ENCODE measurements around the gene CEP20. TPM values are rescaled to one million over a fixed set of nuclear protein-coding genes. Genes with fewer than 3 reads are reported as not detected.
A peak's percentile ranks its signal among the peaks of the same experiment; 100 is the strongest.

CEP20 gene
- total and polyA plus RNA-seq, 10 of the 15 experiments (the other 5 are each of a cell fraction or from before 2014, with no cell fraction given) = 33.4 to 57.8 (median 52.6) TPM

DNA sequence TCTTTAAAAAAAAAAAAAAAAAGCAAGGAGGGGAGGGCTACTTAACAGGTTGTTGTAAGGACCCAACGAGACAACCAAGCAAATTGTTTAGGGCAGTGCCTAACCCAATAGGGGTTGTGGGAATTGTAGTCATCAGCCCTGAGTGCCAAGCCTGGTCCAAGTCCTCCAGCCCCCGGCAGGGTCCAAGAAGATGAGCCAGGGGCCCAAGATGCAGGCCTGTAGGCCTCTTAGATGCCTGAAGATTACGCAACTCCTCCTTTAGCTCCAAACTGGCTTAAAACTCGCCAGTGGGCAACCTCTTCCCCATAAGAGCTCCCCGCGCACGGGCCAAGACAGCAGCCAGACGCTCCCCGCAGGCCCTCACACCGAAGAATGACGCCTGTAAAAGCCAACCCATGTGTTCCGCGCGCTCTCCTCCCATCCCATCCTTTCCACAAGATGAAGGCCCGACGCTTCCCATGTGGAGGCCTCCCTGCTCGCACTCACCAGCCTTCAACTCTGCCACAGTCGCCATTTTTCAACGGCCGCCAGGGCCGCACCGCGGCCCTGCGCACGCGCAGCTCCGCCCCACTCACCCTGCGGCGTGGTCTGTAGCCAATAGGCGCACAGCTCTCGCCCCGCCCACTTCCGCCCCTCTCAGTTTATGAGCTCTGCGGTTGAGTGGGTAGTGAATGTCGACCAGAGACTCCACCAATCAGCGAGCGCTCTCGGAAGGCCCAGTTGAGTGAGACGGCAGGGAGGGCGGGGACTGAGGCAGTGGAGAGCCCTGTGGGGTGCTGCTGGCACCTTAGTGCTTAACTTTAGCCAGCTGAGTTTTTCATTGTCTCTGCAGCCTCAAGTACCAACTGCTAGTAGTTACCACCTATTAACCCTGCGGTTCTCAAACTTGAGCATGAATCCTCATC, at the start of gene CEP20 (continued):
- TF ChIP-seq, protein P1, sequence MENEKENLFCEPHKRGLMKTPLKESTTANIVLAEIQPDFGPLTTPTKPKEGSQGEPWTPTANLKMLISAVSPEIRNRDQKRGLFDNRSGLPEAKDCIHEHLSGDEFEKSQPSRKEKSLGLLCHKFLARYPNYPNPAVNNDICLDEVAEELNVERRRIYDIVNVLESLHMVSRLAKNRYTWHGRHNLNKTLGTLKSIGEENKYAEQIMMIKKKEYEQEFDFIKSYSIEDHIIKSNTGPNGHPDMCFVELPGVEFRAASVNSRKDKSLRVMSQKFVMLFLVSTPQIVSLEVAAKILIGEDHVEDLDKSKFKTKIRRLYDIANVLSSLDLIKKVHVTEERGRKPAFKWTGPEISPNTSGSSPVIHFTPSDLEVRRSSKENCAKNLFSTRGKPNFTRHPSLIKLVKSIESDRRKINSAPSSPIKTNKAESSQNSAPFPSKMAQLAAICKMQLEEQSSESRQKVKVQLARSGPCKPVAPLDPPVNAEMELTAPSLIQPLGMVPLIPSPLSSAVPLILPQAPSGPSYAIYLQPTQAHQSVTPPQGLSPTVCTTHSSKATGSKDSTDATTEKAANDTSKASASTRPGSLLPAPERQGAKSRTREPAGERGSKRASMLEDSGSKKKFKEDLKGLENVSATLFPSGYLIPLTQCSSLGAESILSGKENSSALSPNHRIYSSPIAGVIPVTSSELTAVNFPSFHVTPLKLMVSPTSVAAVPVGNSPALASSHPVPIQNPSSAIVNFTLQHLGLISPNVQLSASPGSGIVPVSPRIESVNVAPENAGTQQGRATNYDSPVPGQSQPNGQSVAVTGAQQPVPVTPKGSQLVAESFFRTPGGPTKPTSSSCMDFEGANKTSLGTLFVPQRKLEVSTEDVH (IDR thresholded peaks at IDR 0.05; ENCODE audit: low read depth, partially characterized antibody) = no peak
- no peak for TF ChIP-seq IKZF2 (IDR thresholded peaks at IDR 0.05)
- no peak for TF ChIP-seq NR2F1 (conservative IDR thresholded peaks at IDR 0.05)
- TF ChIP-seq ZNF384 (IDR thresholded peaks at IDR 0.05; ENCODE audit: borderline replicate concordance, low read depth, low read length) = no peak
- peak; percentile 55; the same call in 1 of the 2 replicates for TF ChIP-seq CREB1 (IDR thresholded peaks at IDR 0.05; ENCODE audit: low read depth)
- TF ChIP-seq FOXK2 (IDR thresholded peaks at IDR 0.05) = no peak
- no peak for TF ChIP-seq RAD51 (IDR thresholded peaks at IDR 0.05)
- no peak for TF ChIP-seq TCF12 (IDR thresholded peaks at IDR 0.05; ENCODE audit: low read depth, low read length)
- TF ChIP-seq JUND (IDR thresholded peaks at IDR 0.05; ENCODE audit: low read depth, low read length) = no peak
- TF ChIP-seq ZNF217 (IDR thresholded peaks at IDR 0.05) = no peak
- no peak for TF ChIP-seq RAD21 (IDR thresholded peaks at IDR 0.05; ENCODE audit: insufficient read depth, low read depth, low read length)
- no peak for TF ChIP-seq BCL11A (IDR thresholded peaks at IDR 0.05; ENCODE audit: low read depth, low read length)
- TF ChIP-seq, protein P2, sequence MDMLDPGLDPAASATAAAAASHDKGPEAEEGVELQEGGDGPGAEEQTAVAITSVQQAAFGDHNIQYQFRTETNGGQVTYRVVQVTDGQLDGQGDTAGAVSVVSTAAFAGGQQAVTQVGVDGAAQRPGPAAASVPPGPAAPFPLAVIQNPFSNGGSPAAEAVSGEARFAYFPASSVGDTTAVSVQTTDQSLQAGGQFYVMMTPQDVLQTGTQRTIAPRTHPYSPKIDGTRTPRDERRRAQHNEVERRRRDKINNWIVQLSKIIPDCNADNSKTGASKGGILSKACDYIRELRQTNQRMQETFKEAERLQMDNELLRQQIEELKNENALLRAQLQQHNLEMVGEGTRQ (IDR thresholded peaks at IDR 0.05; ENCODE audit: borderline replicate concordance, low read depth, low read length) = no peak
- no peak for TF ChIP-seq ETV6 (conservative IDR thresholded peaks at IDR 0.05 in 1 of 2, IDR thresholded peaks at IDR 0.05 in 1 of 2; ENCODE audit: borderline replicate concordance in 1 of 2, low read depth in 1 of 2)
- TF ChIP-seq CBX5 (IDR thresholded peaks at IDR 0.05; ENCODE audit: low read depth) = no peak
- TF ChIP-seq SUPT20H (IDR thresholded peaks at IDR 0.05; ENCODE audit: borderline replicate concordance, control insufficient read depth, low read depth, low read length) = no peak
- TF ChIP-seq, protein P3, sequence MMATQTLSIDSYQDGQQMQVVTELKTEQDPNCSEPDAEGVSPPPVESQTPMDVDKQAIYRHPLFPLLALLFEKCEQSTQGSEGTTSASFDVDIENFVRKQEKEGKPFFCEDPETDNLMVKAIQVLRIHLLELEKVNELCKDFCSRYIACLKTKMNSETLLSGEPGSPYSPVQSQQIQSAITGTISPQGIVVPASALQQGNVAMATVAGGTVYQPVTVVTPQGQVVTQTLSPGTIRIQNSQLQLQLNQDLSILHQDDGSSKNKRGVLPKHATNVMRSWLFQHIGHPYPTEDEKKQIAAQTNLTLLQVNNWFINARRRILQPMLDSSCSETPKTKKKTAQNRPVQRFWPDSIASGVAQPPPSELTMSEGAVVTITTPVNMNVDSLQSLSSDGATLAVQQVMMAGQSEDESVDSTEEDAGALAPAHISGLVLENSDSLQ (IDR thresholded peaks at IDR 0.05) = peak; percentile 85
- TF ChIP-seq, protein P4, sequence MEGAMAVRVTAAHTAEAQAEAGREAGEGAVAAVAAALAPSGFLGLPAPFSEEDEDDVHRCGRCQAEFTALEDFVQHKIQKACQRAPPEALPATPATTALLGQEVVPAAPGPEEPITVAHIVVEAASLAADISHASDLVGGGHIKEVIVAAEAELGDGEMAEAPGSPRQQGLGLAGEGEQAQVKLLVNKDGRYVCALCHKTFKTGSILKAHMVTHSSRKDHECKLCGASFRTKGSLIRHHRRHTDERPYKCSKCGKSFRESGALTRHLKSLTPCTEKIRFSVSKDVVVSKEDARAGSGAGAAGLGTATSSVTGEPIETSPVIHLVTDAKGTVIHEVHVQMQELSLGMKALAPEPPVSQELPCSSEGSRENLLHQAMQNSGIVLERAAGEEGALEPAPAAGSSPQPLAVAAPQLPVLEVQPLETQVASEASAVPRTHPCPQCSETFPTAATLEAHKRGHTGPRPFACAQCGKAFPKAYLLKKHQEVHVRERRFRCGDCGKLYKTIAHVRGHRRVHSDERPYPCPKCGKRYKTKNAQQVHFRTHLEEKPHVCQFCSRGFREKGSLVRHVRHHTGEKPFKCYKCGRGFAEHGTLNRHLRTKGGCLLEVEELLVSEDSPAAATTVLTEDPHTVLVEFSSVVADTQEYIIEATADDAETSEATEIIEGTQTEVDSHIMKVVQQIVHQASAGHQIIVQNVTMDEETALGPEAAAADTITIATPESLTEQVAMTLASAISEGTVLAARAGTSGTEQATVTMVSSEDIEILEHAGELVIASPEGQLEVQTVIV (IDR thresholded peaks at IDR 0.05; ENCODE audit: borderline replicate concordance, partially characterized antibody) = peak; percentile 27
- peak; percentile 61; the same call in 1 of the 2 replicates for TF ChIP-seq NBN (IDR thresholded peaks at IDR 0.05)
- TF ChIP-seq STAT3 (IDR thresholded peaks at IDR 0.05; ENCODE audit: low read depth, low read length) = no peak
- no peak for TF ChIP-seq SMARCA5 (IDR thresholded peaks at IDR 0.05)
- TF ChIP-seq SUZ12 (IDR thresholded peaks at IDR 0.05; ENCODE audit: unreplicated experiment) = no peak
- peak; percentile 43; the same call in 1 of the 2 replicates for TF ChIP-seq ZNF207 (IDR thresholded peaks at IDR 0.05; ENCODE audit: borderline replicate concordance)
- no peak for TF ChIP-seq EED (IDR thresholded peaks at IDR 0.05; ENCODE audit: low read depth)
